Loucy (cell line): ENCODE measurements around the gene RNF168.
"Not testable (repeated sequence)": the region's sequence is repeated elsewhere in the genome, so short reads cannot be mapped to it uniquely, and the experiment has no call there.

Experiments used
- H2AFZ ChIP-seq: fragments of 200-600 bp; sonication (generic); 2 replicates; pipeline ENCODE4 v1.6.0; 2016; ENCODE audit warnings: antibody characterized with exemption, mild to moderate bottlenecking, low read length, moderate library complexity
- H3F3A ChIP-seq: fragments of 200-600 bp; 2 replicates; pipeline ENCODE4 v1.6.0; 2016; ENCODE audit warnings: antibody characterized with exemption, low read depth, mild to moderate bottlenecking
- H3K27me3 ChIP-seq: fragments of 200-600 bp; sonication (generic); 2 replicates; pipeline ENCODE4 v1.6.1; 2014; ENCODE audit warnings: low read length, mild to moderate bottlenecking; ENCODE audit not compliant: insufficient read depth, poor library complexity, severe bottlenecking
- H3K36me3 ChIP-seq: fragments of 200-600 bp; sonication (generic); 2 replicates; pipeline ENCODE4 v1.6.1; 2016; ENCODE audit warnings: low read length; ENCODE audit not compliant: insufficient read depth
- H3K4me1 ChIP-seq: fragments of 200-600 bp; sonication (generic); 2 replicates; pipeline ENCODE4 v1.5.1; 2014; ENCODE audit warnings: low read length, mild to moderate bottlenecking; ENCODE audit not compliant: insufficient read depth, poor library complexity, severe bottlenecking
- H3K4me2 ChIP-seq: fragments of 200-600 bp; sonication (generic); 2 replicates; pipeline ENCODE4 v1.6.0; 2014; ENCODE audit warnings: antibody characterized with exemption, low read length, low read depth, mild to moderate bottlenecking; ENCODE audit not compliant: poor library complexity, severe bottlenecking
- H3K4me3 ChIP-seq: fragments of 200-600 bp; sonication (generic); 2 replicates; pipeline ENCODE4 v1.5.1; 2014; ENCODE audit warnings: low read length, mild to moderate bottlenecking, mixed read lengths; ENCODE audit not compliant: poor library complexity, severe bottlenecking
- H3K79me2 ChIP-seq: fragments of 200-600 bp; sonication (generic); 2 replicates; pipeline ENCODE4 v1.6.1; 2014; ENCODE audit warnings: low read length; ENCODE audit not compliant: insufficient read depth
- H3K9ac ChIP-seq: fragments of 200-600 bp; sonication (generic); 2 replicates; pipeline ENCODE4 v1.6.0; 2014; ENCODE audit warnings: mild to moderate bottlenecking, low read depth, low read length, moderate library complexity; ENCODE audit not compliant: poor library complexity, severe bottlenecking
- H3K9me2 ChIP-seq: fragments of 200-600 bp; sonication (generic); replicated peaks from 2 replicates; pipeline ENCODE4 v1.6.1; 2016; ENCODE audit warnings: low read depth, low read length, mixed read lengths
- H3K9me3 ChIP-seq: fragments of 200-600 bp; sonication (generic); 2 replicates; pipeline ENCODE4 v1.6.1; 2014; ENCODE audit warnings: mild to moderate bottlenecking, antibody characterized with exemption, low read length, low read depth; ENCODE audit not compliant: insufficient read depth
- H4K20me1 ChIP-seq: fragments of 200-600 bp; sonication (generic); 2 replicates; pipeline ENCODE4 v1.6.0; 2014; ENCODE audit warnings: antibody characterized with exemption, low read length, mild to moderate bottlenecking; ENCODE audit not compliant: insufficient read depth, poor library complexity, severe bottlenecking
- CTCF ChIP-seq: fragments of 200-600 bp; sonication (generic); conservative IDR thresholded peaks from 2 replicates; pipeline ENCODE4 v1.5.1; 2014; ENCODE audit warnings: mild to moderate bottlenecking, antibody characterized with exemption, low read length
- EZH2phosphoT487 ChIP-seq: fragments of 200-600 bp; IDR thresholded peaks from 2 replicates; pipeline ENCODE4 v1.6.1; 2018; ENCODE audit warnings: antibody characterized with exemption, mild to moderate bottlenecking, moderate library complexity, borderline replicate concordance

Gene RNF168

GRCh38 chr3:196423044-196423781 lies 80.4 kb downstream of the RNF168 start:
- peak overlapping the region; percentile 4 for H3K4me2 ChIP-seq
- H3K9me2 ChIP-seq: no peaks in the 10 kb centered on the region
- no peaks in the 10 kb centered on the region for H3F3A ChIP-seq
- peaks cover 19% of the 10 kb centered on the region for H3K4me1 ChIP-seq
- H3K79me2 ChIP-seq: peaks cover 97% of the 10 kb centered on the region
- H3K4me3 ChIP-seq: no peak overlapping the region
- no peak overlapping the region for H3K9ac ChIP-seq
- H3K36me3 ChIP-seq: no peaks in the 10 kb centered on the region
- no peaks in the 10 kb centered on the region for H3K9me3 ChIP-seq
- H3K27me3 ChIP-seq: no peaks in the 10 kb centered on the region
- no peak for TF ChIP-seq CTCF
- no peak for TF ChIP-seq EZH2phosphoT487
- H4K20me1 ChIP-seq: peaks cover 67% of the 10 kb centered on the region
- no peak overlapping the region for H2AFZ ChIP-seq

GRCh38 chr3:196421668-196422067 lies 81.9 kb downstream of the RNF168 start:
- not testable (repeated sequence) for H3K36me3 ChIP-seq, H3K9me2 ChIP-seq, H3K9me3 ChIP-seq, H2AFZ ChIP-seq, H3K9ac ChIP-seq, H3K27me3 ChIP-seq, H3K4me3 ChIP-seq, H3K4me2 ChIP-seq, H3F3A ChIP-seq
- Histone ChIP-seq H4K20me1 (peaks cover 58% of the 10 kb centered on the region), H3K4me1 (peaks cover 18% of the 10 kb centered on the region), H3K79me2 (peaks cover 97% of the 10 kb centered on the region)

- no peak overlapping the region for H2AFZ ChIP-seq
- no peak overlapping the region for H3K4me3 ChIP-seq
- peaks cover 16% of the 10 kb centered on the region for H3K4me1 ChIP-seq
- no peaks in the 10 kb centered on the region for H3F3A ChIP-seq
- no peaks in the 10 kb centered on the region for H3K27me3 ChIP-seq
- TF ChIP-seq EZH2phosphoT487 (no peak), CTCF (no peak)
- peaks cover 61% of the 10 kb centered on the region for H4K20me1 ChIP-seq
- no peak overlapping the region for H3K4me2 ChIP-seq
- H3K36me3 ChIP-seq: no peaks in the 10 kb centered on the region
- H3K79me2 ChIP-seq: peaks cover 98% of the 10 kb centered on the region
- no peak overlapping the region for H3K9ac ChIP-seq
- H3K9me2 ChIP-seq: no peaks in the 10 kb centered on the region
- no peaks in the 10 kb centered on the region for H3K9me3 ChIP-seq
Measured at GRCh38 chr3:196419386-196419785, 84.2 kb downstream of the RNF168 start.
